GM15510 (cell line): ENCODE measurements around the gene ASB1.

ENCODE experiments used
- POLR2A ChIP-seq: IDR thresholded peaks from 3 replicates; pipeline ENCODE4 v1.6.1; 2011; ENCODE audit warnings: borderline replicate concordance; ENCODE audit not compliant: insufficient read length; ENCODE audit errors: extremely low read depth

Gene ASB1

DNA sequence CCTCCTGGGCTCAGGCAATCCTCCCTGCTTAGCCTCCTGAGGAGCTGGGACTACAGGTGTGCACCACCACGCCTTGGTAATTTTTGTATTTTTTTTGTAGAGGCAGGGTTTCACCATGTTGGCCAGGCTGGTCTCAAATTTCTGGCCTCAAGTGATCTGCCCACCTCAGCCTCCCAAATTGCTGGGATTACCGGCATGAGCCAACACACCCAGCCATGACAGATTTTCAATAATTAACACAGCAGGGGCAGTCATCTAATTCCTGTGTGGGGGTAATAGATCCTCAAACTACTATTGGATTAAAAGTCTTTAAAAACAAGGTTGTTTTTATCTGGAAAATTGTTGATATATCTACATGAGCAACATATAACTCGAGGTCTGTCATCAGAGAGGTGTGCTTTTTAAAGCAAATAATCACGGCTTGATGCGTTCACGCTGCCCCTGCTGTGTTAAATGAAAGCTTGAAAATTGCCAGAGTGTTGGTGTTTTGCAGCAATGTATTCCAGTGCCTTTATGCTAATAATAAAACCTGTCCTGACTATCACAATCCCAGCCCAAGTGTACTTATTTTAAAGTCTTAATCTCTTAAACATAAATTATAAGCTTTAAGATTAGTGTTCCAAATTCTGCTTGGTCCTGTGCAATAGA is 35.6 kb upstream of the ASB1 start:
- TF ChIP-seq POLR2A: no peak

DNA sequence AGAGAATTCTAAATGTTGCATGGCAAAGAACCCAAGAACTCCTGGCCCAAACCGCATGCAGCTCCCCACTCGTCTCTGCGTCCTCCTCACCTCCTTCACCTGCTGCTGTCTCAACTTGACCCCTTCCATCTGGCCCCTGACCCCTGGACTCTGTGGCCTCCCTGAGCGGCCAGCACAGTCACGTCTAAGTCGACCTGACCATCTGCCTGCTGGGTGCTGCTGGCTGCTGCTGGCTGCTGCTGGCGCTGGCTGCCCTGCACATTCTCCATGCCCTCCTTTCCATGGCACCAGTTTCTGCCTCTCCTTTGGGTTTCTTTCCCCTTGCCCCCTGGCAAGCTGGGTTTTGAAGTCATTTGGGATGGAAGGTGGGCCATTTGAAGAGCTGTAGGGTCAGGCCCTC is 30.1 kb upstream of the ASB1 start:
- TF ChIP-seq POLR2A: no peak

DNA sequence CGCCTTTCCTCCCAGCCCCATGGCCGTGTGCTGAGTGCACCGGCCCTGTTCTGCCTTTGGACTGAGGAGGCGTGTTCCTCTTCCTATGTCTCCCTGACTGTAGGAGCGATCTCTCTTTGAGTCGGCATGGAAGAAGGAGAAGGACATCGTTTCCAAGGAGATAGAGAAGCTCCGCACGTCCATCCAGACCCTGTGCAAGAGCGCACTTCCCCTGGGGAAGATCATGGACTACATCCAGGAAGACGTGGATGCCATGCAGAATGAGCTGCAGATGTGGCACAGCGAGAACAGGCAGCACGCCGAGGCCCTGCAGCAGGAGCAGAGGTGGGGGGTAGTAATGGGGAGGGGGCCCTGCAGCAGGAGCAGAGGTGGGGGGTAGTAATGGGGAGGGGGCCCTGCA is 29.4 kb upstream of the ASB1 start:
- no peak for TF ChIP-seq POLR2A

DNA sequence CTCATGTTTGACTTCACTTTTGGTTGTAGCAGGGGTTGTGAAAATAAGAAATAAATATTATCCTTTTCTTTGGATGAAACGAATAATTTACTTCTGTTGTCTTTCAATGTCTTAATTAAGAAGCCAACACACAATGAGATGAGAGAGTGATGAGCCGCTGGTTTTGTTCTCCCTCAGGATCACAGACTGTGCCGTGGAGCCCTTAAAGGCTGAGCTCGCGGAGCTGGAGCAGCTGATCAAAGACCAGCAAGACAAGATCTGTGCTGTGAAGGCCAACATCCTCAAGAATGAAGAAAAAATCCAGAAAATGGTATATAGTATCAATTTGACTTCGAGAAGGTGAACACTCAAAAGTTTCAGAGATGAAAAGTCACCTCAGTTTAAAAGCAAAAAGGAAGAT is 28.1 kb upstream of the ASB1 start:
- TF ChIP-seq POLR2A: no peak

DNA sequence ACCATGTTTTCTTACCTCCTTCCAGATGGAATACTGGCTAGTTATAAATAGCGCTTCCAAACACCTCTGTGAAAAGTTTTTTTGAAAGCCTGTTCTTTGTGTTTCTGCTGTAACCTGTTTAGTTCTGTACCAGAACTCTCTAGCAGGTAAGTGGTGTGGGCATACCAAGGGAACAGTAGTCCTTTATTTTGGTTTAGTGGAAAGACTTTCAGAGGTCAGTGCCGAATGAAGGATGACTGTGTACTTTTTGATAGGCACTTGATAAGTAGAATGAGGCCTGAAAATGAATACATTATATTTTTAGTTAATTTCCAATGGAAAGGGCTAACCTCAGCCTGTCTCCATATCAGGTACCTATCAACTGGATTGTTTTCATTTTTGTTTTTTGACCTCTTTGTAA is 27.6 kb upstream of the ASB1 start:
- TF ChIP-seq POLR2A: no peak

DNA sequence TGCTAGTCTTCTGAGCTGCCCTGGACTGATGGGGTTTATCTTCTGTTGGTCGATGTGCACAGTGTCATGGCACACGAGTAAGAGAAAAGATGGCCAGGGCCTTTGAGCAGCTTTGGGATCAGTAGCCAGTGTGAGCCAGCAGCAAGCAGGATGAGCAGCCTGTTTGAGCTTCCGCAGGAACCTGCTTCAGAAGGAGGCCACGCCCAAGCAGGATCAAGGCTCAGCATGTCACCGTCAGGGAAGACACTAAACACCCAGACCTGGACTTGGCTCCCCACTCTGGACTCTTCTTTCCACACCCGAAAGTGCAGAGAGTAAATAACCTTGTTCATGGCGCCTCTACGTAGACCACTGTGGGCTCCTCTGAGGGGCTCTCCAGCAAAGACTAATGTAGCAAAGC is 25.2 kb upstream of the ASB1 start:
- TF ChIP-seq POLR2A: no peak

DNA sequence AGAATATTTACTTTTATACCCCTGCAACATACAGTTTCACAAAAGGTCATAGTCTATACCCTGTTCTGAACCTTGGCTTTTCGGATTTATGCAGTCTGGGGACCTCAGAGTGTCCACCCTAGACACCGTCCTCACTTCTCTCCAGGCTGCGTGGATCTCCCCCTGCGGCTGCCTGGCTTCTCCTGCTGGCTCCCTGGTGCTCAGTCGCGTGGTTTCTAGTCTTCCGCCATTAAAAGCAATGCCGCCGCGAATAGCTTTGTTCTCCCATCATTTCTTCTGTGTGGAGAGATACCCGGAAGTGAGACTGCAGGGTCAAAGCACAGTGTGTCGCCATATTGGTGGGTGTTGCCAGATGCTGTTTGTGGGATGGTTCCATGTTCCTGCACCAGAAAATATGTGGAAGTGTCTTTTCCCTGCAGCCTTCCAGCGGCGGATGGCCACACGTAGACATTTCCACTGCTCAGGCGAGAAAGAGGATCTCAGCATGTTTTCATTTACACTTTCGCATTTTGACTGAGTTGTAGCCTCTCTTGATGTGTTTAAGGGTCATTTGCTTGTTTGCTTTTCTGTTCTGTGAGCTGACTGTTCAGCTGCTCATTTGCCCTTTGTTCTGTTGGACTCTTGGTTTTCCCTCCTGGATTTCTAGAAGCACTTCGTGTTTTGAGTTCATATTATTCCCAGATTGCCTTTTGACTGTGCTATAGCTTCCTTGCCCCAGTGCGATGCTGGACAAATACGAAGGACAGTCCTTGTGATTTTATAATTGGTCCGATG is 22.9 kb upstream of the ASB1 start:
- no peak for TF ChIP-seq POLR2A

DNA sequence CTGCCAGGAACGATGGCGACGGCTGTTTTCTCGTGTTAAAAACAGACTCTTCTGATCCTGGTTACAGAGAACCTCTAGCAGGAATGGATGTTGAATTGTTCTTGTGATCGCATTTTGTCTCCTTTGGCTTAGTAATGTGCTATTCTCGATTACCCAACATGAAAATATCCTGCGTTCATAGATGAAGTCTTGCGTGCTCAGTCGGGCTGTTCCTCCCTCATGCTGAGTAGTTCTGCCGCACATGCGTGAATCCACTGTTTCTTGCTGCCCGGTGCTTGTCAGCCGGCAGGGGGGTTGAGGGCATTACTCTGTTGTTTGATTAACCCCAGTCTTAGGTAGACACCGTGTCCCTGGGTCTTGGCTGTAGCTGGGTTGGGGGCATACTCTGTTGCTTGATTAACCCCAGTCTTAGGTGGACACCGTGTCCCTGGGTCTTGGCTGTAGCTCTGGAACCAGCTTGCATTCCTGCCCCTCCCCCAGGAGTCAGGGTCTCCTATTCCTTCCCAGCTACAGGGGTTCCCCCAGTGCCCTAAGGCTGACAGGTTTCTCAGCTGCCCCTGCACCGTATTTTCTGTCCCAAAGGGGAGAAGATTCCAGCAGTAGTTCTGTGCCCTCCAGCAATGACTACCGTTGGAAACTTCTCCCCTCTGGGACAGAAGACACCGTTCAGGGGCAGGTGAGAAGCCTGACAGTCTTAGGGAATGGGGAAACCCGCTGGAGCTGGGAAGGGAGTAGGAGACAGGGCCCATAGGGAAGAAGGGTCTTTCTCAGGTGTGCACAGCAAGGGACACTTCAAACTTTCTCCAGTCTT is 22.1 kb upstream of the ASB1 start:
- TF ChIP-seq POLR2A: no peak

DNA sequence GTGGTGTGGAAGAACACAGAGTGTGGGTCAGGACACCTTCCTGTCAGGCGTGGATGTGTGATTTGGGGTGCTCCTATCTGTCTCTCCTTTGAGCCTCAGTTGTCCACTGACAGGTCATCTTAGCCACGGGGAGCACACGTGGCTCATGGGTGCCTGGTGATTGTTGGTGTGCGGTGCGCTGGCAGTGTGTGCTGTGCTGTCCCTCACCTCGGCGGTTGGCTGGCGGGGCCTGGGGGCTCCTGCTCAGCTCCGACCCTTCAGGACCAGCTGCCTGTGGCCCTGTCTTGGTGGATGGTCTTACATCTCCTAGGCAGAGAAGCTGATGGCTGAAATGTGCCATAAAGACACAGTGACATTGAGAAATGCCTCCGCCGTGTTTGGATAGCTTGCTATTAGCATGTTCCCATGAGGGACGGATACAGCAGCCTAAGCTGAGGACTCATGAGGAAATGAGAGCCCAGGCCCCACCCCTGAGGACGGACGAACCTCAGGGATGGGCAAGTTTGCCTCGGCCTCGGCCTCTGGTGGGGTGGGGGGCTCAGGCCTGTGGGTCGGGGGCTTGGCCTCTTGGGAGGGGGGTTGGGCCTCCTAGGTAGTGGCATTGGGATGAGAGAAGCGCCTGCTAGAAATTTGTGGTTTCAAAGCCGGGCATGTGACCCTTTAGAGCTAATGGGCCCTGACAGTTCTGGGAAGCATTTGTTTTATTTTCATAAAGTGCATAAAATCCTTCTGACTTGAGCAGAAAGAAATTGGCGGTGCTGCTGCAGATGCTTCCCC is 20.3 kb upstream of the ASB1 start:
- no peak for TF ChIP-seq POLR2A

DNA sequence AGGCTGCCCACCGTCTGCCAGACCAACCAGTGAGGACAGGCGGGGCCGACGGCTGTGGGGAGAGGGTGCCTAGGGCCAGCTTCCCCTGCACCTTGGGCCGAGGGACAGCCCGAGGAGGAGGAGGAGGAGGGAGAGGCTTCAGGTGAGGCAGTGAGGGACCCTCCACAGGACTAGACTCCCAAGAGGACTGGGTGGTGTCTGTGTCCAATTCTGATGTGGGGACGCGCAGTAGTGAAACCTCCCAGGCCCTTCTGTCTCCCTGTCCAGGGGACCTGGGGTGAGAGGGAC is 19.8 kb upstream of the ASB1 start:
- TF ChIP-seq POLR2A: no peak

DNA sequence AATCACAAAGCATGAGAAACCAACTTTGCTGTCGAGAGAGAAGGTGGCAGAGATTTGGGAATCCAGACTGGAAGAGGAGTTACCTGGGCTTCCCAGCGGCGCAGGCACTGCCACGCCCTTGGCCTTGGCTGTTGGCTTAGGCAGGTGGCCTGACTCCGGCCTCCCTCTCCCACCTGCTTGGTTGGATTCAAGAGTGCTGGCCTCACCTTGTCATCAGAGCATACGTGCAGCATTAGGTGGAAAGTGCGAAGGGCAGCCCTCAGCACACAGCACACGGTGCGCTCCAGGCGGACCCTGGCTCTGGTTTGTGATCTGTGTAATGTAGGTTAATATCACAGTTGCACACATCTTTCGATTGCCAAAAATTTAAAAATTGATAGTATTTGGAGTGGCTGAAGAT is 19.2 kb upstream of the ASB1 start:
- TF ChIP-seq POLR2A: no peak

DNA sequence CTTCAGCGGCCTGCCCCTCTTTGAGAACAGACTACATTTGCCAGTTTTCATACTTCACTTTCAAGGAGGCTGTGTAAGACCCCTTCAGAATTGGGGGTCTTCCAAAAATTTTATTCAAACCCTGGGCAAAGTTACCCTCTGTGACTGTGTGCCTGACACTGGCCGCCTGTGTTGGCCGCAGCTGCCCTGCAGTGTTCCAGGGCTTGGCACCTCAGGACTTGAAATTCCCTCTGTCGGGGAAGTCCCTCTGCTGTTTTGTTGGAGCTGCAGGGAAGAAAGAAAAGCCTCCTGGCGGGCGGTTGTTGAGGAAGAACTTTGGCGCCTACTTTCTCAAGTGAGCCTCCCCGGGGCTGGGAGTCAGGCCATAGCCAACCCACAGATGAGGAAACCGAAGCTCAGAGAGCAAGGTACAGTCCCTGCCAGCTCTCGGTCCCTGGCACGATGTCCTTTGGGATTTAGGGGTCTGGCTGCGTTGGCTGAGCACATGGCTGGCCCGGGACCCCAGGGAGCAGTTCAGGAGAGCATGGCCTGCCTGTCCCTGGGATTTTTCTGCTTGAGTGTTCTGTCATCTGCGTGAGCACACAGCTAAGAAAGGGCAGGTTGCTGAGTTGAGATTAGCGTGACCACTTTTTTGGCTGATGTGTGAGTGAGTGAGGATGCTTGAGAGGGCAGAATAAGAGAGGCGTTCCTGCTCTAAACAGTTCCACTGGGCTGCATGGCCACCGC is 17.9 kb upstream of the ASB1 start:
- TF ChIP-seq POLR2A: no peak

DNA sequence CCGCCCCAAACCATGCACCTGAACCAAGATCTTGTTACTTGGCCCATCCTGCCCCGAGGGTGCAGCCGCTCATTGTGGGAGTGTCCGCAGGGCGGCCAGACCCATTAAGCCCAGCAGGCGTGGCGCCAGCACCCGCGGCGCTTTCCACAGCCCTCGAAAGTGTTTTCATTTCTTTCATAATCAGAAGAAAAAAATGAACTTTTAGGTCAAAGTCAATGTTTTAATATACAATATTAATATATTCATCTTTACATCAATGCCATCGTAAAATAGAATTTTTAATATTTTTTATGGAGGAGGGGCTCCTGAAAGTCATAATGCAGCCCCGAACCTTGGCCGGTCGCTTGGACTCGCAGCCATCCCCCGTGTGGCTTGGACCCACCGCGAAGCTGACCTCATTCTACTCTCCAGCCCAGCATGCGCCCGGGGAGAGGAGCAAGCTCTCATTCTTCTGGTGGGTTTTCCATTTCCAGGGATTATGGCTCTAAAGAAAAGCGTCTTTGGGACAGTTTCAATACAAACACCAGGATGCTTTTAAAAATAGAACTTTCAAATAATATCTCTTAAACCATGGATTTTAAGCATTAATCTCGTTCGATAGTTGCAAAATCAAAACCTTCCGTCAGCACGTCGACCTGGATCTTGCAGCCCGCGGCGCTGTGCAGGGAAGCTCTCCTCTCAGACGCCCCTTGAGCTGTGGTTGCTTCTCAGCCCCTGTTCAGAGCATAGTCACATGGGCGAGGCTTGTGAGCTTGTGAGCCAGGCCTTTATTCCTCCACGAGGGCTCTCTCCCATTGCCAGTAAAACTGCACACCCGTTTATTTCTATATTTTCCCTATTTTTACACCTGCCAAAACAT is 17.2 kb upstream of the ASB1 start:
- TF ChIP-seq POLR2A: no peak

DNA sequence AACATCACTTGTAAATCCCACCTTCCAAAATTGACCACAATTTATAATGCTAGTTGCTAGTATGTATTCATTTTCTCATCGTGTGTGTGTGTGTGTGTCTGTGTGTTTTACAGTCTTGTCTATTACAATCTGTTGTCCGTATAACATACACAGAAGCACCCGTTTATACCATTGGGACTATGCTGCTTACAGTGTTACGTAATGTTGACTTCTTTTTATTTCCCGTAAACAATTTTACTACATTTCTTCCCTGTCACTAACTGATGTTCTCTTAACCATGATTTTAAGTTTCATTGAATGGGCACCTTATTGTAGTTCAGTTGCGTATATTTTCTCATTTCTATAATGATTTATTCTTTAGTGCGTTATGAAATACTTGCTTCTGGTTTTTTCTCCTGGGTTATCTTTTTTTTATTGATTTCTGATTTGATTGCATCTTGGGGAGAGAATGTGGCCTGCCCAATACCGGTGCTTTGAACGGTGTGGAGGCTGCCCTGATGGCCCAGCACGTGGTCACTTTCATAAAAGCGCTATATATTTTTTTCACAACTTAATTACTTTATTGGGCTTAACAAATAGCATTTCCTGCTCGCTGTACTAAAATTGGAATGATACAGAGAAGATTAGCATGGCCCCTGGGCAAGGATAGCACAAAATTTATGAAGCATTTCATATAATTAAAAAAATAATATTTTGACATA is 14.5 kb upstream of the ASB1 start:
- TF ChIP-seq POLR2A: no peak

DNA sequence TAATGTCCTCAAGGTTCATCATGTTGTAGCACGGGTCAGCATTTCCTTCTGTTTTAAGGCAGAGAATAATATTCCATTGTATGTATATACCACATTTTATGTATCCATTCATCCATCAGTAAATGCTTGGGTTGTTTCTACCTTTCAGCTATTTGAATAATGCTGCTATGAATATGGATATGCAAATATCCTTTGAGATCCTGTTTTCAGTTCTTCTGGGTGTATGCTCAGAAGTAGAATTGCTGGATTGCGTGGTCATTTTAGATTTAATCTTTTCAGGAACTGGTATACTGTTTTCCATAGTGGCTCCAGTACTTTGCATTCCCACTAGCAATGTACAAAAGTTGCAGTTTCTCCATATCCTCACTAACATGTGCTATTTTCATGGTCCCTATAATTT is 13.4 kb upstream of the ASB1 start:
- no peak for TF ChIP-seq POLR2A
